T follicular helper cell (primary cell): Measurements from ENCODE around the gene FRS2.
A peak's percentile ranks its signal among the peaks of the same experiment; 100 is the strongest.
"Not testable (repeated sequence)": the region's sequence is repeated elsewhere in the genome, so short reads cannot be mapped to it uniquely, and the experiment has no call there.

Source experiments
- DNase-seq: peaks from one replicate; pipeline ENCODE4 v3.0.0-alpha.2; 2020; ENCODE audit warnings: low read depth
- total RNA-seq, 2 experiments: gene quantifications; one replicate each; lab custom pipeline; 2026; lab: John Stamatoyannopoulos, UW

The FRS2 gene
- total RNA-seq: 23.1 to 30.1 reads per million in 2 experiments

DNA sequence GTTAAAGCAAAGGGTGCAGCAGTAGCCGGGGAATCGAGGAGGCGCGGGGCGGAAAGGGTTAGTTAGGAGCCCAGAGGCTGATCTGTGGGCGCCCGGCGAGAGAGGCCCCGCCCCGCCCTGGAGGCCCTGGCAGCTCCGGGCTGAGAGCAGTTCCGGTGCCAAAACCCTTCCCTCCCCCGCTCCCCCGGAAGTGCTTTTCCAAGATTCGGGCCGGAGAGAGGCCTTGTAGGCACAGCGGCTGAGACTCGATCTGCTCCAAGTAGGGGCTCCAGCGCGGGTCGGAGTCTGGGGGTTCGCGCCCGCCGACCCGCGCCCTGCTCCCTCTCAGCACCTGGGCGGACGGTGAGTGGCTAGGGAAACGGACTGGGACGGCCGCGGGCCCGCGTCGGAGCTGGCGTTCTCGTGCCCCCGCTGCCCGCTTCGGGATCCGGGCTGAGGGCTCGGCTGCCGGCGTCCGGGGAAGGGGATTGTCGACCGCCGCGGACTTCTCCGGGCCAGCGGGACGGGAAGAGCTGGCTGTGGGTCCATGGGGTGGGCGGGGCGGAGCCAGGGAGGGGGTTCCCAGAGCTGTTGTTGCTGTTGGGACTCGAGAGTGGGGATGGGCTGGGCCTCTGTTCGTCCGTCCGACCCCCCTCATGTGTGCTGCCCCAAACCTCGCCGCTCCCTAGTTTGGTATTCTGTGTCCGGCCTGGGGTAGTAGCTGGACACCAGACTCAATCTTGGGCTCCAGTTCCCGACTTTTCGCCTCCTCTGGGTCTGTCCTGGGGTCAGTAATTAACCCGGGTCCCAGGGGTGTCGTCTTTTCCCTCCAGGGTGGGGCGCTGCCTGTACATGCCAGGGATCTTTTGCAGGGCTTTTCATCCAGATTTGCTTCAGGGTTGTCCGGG, at the start of gene FRS2:
FRS2 (plus strand) TSS at position 200 of the 887 bp plus-strand sequence. CDS start 98,643 bp downstream, outside the sequence.
- peak; percentile 73 for DNase-seq

- DNase-seq: no peak
These were observed 48.6 kb upstream of the FRS2 start for GRCh38 chr12:69421548-69421947.

- DNase-seq: no peak
These were observed 46.9 kb upstream of the FRS2 start for GRCh38 chr12:69423037-69423905.

DNA sequence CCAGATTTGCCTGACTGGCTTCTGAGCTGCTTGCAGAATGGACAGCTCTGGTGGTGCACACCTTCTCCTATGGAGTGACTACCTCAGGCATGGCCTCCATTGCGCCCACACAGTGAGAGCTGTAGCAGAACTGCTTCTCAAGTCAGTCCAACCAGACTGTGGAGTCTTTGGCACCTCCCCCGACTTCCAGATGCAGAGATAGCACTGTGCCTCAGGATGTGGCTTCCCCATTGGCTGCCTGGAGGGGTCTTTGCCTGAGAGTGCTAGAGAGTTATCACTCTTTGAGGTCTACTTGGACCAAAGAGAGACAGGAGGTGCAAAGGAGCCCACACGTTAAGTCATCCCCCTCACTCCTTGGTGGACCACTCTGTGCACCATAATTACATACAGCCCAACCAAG, 44.8 kb upstream of the FRS2 start:
- no peak for DNase-seq

- DNase-seq: no peak
These were observed 41.7 kb upstream of the FRS2 start for GRCh38 chr12:69428351-69429073.

DNA sequence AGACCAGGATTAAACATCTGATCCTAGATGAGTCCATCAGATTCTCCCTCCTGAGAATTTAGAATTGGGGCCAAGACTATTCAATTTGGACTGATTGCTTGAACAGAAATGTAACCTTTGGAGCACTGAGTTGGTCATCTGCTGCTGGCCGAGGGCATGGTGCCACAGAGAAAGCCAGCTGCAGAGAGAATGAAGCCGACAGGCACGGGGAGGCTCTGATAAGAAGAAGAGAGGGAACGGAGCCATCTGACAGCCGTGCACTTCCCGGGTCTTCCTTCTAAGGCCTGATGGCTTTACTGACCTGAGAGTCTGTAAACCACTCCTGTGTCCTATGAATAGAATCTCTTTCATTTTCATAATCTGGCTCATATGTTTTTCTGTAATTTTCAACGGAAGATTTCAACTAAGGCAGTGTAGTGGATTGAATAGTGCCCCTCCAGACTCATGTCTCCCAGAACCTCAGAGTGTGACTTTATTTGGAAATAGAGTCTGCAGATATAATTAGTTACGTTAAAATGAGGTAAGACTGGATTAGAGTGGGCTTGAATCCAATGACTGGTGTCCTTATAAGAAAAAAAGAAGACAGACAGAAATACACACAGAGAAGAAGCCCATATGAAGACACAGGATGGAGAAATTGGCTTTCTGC, 39.1 kb upstream of the FRS2 start:
- DNase-seq: no peak

- no peak for DNase-seq
These were observed 38.5 kb upstream of the FRS2 start for GRCh38 chr12:69431591-69432222.

DNA sequence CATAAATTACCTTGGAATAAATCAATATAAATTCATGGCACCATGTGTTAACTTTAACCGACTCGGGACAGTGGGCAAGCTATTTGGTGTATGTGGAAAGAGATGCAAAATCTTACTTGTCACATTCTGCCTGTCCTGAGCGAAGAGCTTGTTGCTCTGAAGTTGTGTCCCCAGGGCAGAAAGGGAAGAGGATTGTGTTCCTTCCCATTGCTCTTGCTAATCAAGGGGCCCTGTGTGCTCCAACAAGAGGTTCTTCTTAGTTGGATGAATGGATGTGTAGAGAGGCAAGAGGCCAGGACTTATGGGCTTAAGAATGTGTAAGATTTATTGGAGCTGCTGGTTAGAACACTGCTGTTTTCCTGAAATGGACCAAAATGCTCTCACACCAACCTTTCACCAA, 36.5 kb upstream of the FRS2 start:
- no peak for DNase-seq

DNA sequence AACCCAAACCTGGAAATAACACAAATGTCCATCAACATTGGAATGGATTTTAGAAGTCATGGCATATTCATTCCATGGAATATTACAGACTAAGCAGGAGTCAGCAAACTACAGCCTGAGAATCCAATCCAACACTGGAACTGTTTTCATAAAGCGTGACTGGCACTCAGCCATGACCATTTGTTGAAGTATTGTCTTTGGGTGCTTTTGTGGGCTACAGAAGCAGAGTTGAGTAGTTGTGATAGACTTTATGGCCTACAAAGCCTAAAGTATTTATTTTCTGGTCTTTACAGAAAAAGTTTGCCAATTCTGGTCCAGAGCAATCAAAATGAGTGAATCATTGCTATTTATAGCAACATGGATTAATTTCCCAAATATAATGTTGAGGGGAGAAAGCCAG, 34.5 kb upstream of the FRS2 start:
- DNase-seq: no peak

- DNase-seq: no peak
These were observed 33.1 kb upstream of the FRS2 start for GRCh38 chr12:69437073-69437472.

DNA sequence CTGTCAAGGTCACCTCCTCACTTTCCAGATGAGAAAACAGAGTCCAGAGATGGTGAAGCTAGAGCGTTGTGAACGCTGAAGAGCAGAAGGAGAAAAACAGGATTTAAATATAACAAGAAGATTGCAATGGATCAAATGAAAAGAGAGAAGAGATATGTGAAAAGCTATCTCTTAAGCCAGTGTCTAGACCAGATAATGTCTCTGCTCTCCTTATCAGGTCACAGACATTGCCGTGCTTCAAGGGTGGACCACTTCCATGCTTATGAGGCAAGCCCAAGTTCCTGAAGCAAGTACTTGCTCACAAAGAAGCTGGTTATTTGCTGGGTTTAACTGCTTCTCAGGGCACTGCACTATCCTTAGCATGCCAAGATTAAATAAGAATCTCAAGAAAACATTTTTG, 31.6 kb upstream of the FRS2 start:
- no peak for DNase-seq

- no peak for DNase-seq
These were observed 30.2 kb upstream of the FRS2 start for GRCh38 chr12:69440016-69440415.

- no peak for DNase-seq
These were observed 29.3 kb upstream of the FRS2 start for GRCh38 chr12:69440886-69441285.

GRCh38 chr12:69442894-69443293, 27.3 kb upstream of the FRS2 start:
- DNase-seq: no peak

DNA sequence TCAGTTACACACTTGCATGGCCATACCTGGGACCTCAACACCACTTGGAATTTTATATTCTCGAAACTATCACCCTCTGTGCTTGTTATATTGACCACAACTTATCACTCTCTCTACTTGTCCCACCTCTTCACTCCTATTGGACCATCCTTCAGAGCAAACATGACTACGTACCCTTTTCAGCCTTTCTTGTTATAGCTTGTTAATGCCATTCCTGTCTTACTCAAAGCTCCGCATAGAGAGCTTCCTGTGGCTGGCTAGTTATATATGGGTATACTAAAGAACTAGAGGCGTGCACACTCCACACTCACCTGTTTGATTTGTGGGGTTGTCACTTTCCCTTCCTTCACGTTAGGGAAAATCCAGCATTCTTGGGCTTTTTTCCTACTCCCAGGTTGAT, 26.3 kb upstream of the FRS2 start:
- DNase-seq: no peak

DNA sequence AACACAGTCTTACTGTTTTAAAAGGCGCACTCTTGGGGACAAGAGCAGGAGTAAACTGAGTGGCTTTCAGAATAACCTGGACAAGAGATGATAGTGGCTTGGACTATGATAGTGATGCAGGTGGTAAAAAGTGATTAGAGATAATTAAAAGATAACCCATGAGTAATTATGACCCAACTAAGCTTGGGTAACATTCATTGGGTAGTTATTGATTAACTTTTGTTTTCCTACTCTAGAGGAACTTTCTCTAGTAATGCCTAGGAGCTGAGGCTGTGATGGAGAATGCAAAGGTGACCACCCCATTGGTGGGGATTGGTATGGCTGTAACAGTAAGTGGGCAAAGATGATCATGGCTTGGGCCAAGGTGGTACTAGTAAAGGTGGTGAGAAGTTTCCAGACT, 22.3 kb upstream of the FRS2 start:
- DNase-seq: no peak

DNA sequence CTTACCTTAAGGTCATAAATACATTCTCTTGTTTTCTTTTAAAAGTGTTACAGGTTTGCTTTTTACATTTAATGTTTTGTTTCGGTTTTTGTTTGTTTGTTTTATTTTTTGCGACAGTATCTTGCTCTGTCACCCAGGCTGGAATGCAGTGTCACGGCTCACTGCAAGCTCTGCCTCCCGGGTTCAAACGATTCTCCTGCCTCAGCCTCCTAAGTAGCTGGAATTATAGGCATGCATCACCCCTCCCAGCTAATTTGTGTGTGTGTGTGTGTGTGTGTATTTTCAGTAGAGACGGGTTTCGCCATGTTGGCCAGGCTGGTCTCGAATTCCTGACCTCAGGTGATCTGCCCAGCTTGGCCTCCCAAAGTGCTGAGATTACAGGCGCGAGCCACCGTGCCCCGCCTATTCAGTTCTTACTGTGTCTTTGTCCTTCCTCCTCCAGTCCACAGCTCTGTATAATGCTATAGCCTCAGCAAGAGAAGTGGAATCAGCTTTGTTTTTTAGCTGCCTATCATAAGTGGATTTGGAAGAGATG, 17.5 kb upstream of the FRS2 start:
- not testable (repeated sequence) for DNase-seq

DNA sequence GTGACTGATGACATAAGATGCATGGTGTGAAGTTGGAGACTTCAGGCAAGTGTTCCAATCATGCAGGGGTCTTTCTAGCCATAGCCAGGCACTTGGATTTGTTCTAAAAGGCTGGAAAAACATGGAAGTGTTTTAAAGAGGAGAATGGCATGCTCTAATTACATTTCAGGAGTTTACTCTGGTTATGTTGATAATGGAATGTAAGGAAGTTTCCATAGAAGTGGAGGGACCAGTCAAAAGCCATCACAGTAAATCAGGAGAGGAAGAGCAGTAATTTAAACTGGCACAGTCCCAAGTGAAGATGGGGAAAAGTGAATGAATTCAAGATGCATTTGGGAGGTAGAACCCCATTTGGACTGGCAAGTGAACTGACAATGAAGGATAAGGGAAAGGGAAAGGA, 13.9 kb upstream of the FRS2 start:
- DNase-seq: no peak

- DNase-seq: no peak
These were observed 12.8 kb upstream of the FRS2 start for GRCh38 chr12:69457433-69457832.

DNA sequence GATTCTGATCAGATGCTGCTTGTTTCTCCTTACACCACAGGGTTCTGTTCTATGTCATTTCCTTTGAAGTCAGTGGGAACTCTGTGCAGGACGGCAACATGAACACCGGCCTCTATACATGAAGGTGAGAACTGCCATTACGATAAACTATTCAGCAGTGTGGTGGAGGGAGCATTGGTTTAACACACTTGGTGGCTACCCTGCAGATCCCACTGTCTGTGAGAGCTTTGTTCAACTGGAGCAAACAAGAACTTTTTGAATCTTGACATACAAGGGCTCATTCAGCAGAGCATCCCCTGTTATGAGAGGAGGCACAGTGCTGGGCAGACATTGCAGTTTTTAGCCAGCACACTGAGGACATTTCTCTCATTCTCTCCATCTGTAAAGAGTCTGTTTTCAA, 10.7 kb upstream of the FRS2 start:
- DNase-seq: no peak

- DNase-seq: no peak
These were observed 5.8 kb upstream of the FRS2 start for GRCh38 chr12:69464428-69464827.
